GM23338 (cell line): ENCODE results near the gene TSPEAR. TPM values are rescaled to one million over a fixed set of nuclear protein-coding genes. Genes with fewer than 3 reads are reported as not detected.

ENCODE experiments used
- ATAC-seq: fragments of 200-7000 bp; cut with Tn5 transposase; 3 replicates; pipeline ENCODE4 v1.9.1; 2020
- DNase-seq: peaks from one replicate; pipeline ENCODE4 v3.0.0-alpha.2; 2015; ENCODE audit warnings: low spot score
- H2AFZ ChIP-seq: fragments of 200-600 bp; sonication (generic); 2 replicates; pipeline ENCODE4 v1.8.0; 2016; ENCODE audit warnings: antibody characterized with exemption, mild to moderate bottlenecking, moderate library complexity
- H3F3A ChIP-seq: fragments of 200-600 bp; sonication (generic); replicated peaks from 2 replicates; pipeline ENCODE4 v1.8.0; 2017; ENCODE audit warnings: antibody characterized with exemption, mixed run types, low read depth
- H3K27ac ChIP-seq: fragments of 200-600 bp; sonication (generic); 2 replicates; pipeline ENCODE4 v1.6.1; 2016; ENCODE audit warnings: low read depth
- H3K27me3 ChIP-seq: fragments of 200-600 bp; sonication (generic); 2 replicates; pipeline ENCODE4 v1.8.0; 2016; ENCODE audit warnings: mild to moderate bottlenecking, mixed run types, moderate library complexity; ENCODE audit not compliant: insufficient read depth
- H3K36me3 ChIP-seq: fragments of 200-600 bp; sonication (generic); 2 replicates; pipeline ENCODE4 v1.8.0; 2016; ENCODE audit warnings: mild to moderate bottlenecking; ENCODE audit not compliant: insufficient read depth
- H3K4me1 ChIP-seq: fragments of 200-600 bp; sonication (generic); 2 replicates; pipeline ENCODE4 v1.8.0; 2016; ENCODE audit warnings: mild to moderate bottlenecking, moderate library complexity; ENCODE audit not compliant: insufficient read depth
- H3K4me2 ChIP-seq: fragments of 200-600 bp; sonication (generic); 2 replicates; pipeline ENCODE4 v1.7.1; 2017; ENCODE audit warnings: mixed run types
- H3K4me3 ChIP-seq: fragments of 200-600 bp; sonication (generic); 2 replicates; pipeline ENCODE4 v1.6.1; 2016; ENCODE audit warnings: mixed run types
- H3K79me2 ChIP-seq: fragments of 200-600 bp; sonication (generic); replicated peaks from 2 replicates; pipeline ENCODE4 v1.8.0; 2017; ENCODE audit warnings: mild to moderate bottlenecking; ENCODE audit not compliant: insufficient read depth
- H3K9me2 ChIP-seq: fragments of 200-600 bp; sonication (generic); 2 replicates; pipeline ENCODE4 v1.8.0; 2017; ENCODE audit not compliant: insufficient read depth
- H4K20me1 ChIP-seq: fragments of 200-600 bp; sonication (generic); replicated peaks from 2 replicates; pipeline ENCODE4 v1.8.0; 2017; ENCODE audit warnings: mild to moderate bottlenecking; ENCODE audit not compliant: insufficient read depth
- H3K27ac Mint-ChIP-seq: 2 replicates; pipeline ENCODE4 v1.8.0; 2020; ENCODE audit warnings: inconsistent platforms, mild to moderate bottlenecking, moderate library complexity, mixed read lengths
- H3K27me3 Mint-ChIP-seq: 3 replicates; pipeline ENCODE4 v1.8.0; 2022; ENCODE audit warnings: low read depth, mild to moderate bottlenecking, moderate library complexity, mixed read lengths, inconsistent platforms; ENCODE audit not compliant: insufficient read depth, poor library complexity
- H3K36me3 Mint-ChIP-seq: 3 replicates; pipeline ENCODE4 v1.8.0; 2021; ENCODE audit warnings: low read depth, mild to moderate bottlenecking, inconsistent platforms, moderate library complexity, mixed read lengths
- H3K4me1 Mint-ChIP-seq: 3 replicates; pipeline ENCODE4 v1.8.0; 2020; ENCODE audit warnings: mild to moderate bottlenecking, inconsistent platforms, mixed read lengths
- H3K4me3 Mint-ChIP-seq: 3 replicates; pipeline ENCODE4 v1.8.0; 2021; ENCODE audit warnings: moderate library complexity, mild to moderate bottlenecking, inconsistent platforms, mixed read lengths
- H3K9me3 Mint-ChIP-seq: 3 replicates; pipeline ENCODE4 v1.8.0; 2020; ENCODE audit warnings: moderate library complexity, mild to moderate bottlenecking, inconsistent platforms, mixed read lengths
- CREB1 ChIP-seq: fragments of 250-450 bp; sonication (Bioruptor Pico); IDR thresholded peaks from 2 replicates; pipeline ENCODE4 v1.5.0; 2020; ENCODE audit warnings: low read depth, mild to moderate bottlenecking, moderate library complexity
- CTCF ChIP-seq, 2 experiments: fragments of 200-600 bp in 1 of 2; sonication (generic) in 1 of 2; conservative IDR thresholded peaks; 2 replicates each; pipeline versions ENCODE4 v1.5.1 to v1.6.1; 2016 to 2017; ENCODE audit warnings: antibody characterized with exemption in 2 of 2, low read depth in 2 of 2, mild to moderate bottlenecking in 2 of 2, moderate library complexity in 1 of 2
- ETS1 ChIP-seq: IDR thresholded peaks from 2 replicates; pipeline ENCODE4 v1.6.1; 2016; ENCODE audit warnings: antibody characterized with exemption
- EZH2 ChIP-seq: fragments of 200-600 bp; sonication (generic); IDR thresholded peaks from one replicate; pipeline ENCODE4 v1.8.0; 2017; ENCODE audit warnings: antibody characterized with exemption, mild to moderate bottlenecking, low read depth; ENCODE audit not compliant: unreplicated experiment
- EZH2phosphoT487 ChIP-seq: fragments of 200-600 bp; sonication (generic); IDR thresholded peaks from one replicate; pipeline ENCODE4 v1.8.1; 2018; ENCODE audit warnings: antibody characterized with exemption; ENCODE audit not compliant: unreplicated experiment
- NANOG ChIP-seq: IDR thresholded peaks from 2 replicates; pipeline ENCODE4 v1.6.1; 2016; ENCODE audit warnings: antibody characterized with exemption, borderline replicate concordance
- POLR2AphosphoS5 ChIP-seq: IDR thresholded peaks from 2 replicates; pipeline ENCODE4 v1.6.1; 2016; ENCODE audit warnings: antibody characterized with exemption, low read depth
- STAT1 ChIP-seq: IDR thresholded peaks from one replicate; pipeline ENCODE4 v1.6.1; 2016; ENCODE audit warnings: antibody characterized with exemption; ENCODE audit not compliant: unreplicated experiment
- ZNF114 ChIP-seq: fragments of 250-450 bp; sonication (Bioruptor Pico); IDR thresholded peaks from 2 replicates; pipeline ENCODE4 v1.5.0; 2020; ENCODE audit warnings: mild to moderate bottlenecking, moderate library complexity
- ZNF331 ChIP-seq: fragments of 250-450 bp; sonication (Bioruptor Pico); IDR thresholded peaks from 2 replicates; pipeline ENCODE4 v1.5.0; 2020; ENCODE audit warnings: low read depth, mild to moderate bottlenecking, moderate library complexity
- polyA plus RNA-seq: library from polyadenylated mRNA; unstranded; fragments of >200 nt; fragmentation: Nextera tagmentation; extraction: Ambion mirVana; gene quantifications from 2 replicates; pipeline ENCODE4 v1.2.1, GENCODE V29; 2016
- total RNA-seq: library from RNA; depleted of rRNA; stranded (reverse); fragments of >200 nt; shearing (Covaris generic); gene quantifications from 2 replicates; pipeline ENCODE4 v1.2.3, GENCODE V29; 2014
- TF ChIP-seq, protein P1 (sequence below): IDR thresholded peaks from one replicate; pipeline ENCODE4 v1.6.1; 2018; ENCODE audit warnings: antibody characterized with exemption; ENCODE audit not compliant: unreplicated experiment

Gene TSPEAR
- total and polyA plus RNA-seq, 2 experiments from 2014 or later = 0.35 to 0.92 TPM

- Mint-ChIP-seq H3K4me1 (no peaks in the 10 kb centered on the region), H3K36me3 (peaks cover 20% of the 10 kb centered on the region), H3K4me3 (no peak overlapping the region), H3K27me3 (peaks cover 7% of the 10 kb centered on the region), H3K27ac (no peak overlapping the region), H3K9me3 (peaks cover 40% of the 10 kb centered on the region)
- Histone ChIP-seq H3K79me2 (no peaks in the 10 kb centered on the region), H3K9me2 (no peaks in the 10 kb centered on the region), H3K4me3 (no peak overlapping the region), H3K27ac (no peak overlapping the region), H3F3A (no peaks in the 10 kb centered on the region), H2AFZ (no peak overlapping the region), H3K36me3 (no peaks in the 10 kb centered on the region; the same call in 1 of the 2 replicates), H3K4me2 (no peak overlapping the region), H3K4me1 (no peaks in the 10 kb centered on the region), H4K20me1 (no peaks in the 10 kb centered on the region), H3K27me3 (no peaks in the 10 kb centered on the region)
- ATAC-seq (no peak), DNase-seq (no peak)
- TF ChIP-seq ZNF331 (no peak), NANOG (no peak), EZH2 (no peak)
These were observed 85.1 kb downstream of the TSPEAR start for GRCh38 chr21:44626262-44626661.

GRCh38 chr21:44625756-44626155 lies 85.6 kb downstream of the TSPEAR start:
- DNase-seq (no peak), ATAC-seq (no peak)
- Histone ChIP-seq H4K20me1 (no peaks in the 10 kb centered on the region), H3K79me2 (no peaks in the 10 kb centered on the region), H2AFZ (no peak overlapping the region), H3F3A (no peaks in the 10 kb centered on the region), H3K36me3 (no peaks in the 10 kb centered on the region; the same call in 1 of the 2 replicates), H3K4me1 (no peaks in the 10 kb centered on the region), H3K4me3 (no peak overlapping the region), H3K9me2 (no peaks in the 10 kb centered on the region), H3K27me3 (no peaks in the 10 kb centered on the region), H3K27ac (no peak overlapping the region), H3K4me2 (no peak overlapping the region)
- H3K9me3 Mint-ChIP-seq = peaks cover 37% of the 10 kb centered on the region
- no peak overlapping the region for H3K27ac Mint-ChIP-seq
- H3K4me3 Mint-ChIP-seq = no peak overlapping the region
- H3K27me3 Mint-ChIP-seq = peaks cover 7% of the 10 kb centered on the region
- TF ChIP-seq ZNF114 (CRISPR knock-in tag) (no peak), CTCF (conservative IDR thresholded peaks at IDR 0.05; ENCODE audit: low read depth in 2 of 2) (no peak), CREB1 (no peak), POLR2AphosphoS5 (no peak), ETS1 (no peak), EZH2 (no peak), ZNF331 (no peak), NANOG (no peak), STAT1 (no peak), EZH2phosphoT487 (no peak)
- TF ChIP-seq, protein P1, sequence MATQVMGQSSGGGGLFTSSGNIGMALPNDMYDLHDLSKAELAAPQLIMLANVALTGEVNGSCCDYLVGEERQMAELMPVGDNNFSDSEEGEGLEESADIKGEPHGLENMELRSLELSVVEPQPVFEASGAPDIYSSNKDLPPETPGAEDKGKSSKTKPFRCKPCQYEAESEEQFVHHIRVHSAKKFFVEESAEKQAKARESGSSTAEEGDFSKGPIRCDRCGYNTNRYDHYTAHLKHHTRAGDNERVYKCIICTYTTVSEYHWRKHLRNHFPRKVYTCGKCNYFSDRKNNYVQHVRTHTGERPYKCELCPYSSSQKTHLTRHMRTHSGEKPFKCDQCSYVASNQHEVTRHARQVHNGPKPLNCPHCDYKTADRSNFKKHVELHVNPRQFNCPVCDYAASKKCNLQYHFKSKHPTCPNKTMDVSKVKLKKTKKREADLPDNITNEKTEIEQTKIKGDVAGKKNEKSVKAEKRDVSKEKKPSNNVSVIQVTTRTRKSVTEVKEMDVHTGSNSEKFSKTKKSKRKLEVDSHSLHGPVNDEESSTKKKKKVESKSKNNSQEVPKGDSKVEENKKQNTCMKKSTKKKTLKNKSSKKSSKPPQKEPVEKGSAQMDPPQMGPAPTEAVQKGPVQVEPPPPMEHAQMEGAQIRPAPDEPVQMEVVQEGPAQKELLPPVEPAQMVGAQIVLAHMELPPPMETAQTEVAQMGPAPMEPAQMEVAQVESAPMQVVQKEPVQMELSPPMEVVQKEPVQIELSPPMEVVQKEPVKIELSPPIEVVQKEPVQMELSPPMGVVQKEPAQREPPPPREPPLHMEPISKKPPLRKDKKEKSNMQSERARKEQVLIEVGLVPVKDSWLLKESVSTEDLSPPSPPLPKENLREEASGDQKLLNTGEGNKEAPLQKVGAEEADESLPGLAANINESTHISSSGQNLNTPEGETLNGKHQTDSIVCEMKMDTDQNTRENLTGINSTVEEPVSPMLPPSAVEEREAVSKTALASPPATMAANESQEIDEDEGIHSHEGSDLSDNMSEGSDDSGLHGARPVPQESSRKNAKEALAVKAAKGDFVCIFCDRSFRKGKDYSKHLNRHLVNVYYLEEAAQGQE = no peak
- no peaks in the 10 kb centered on the region for H3K4me1 Mint-ChIP-seq
- peaks cover 18% of the 10 kb centered on the region for H3K36me3 Mint-ChIP-seq
